H1 (cell line): ENCODE data around the gene TMEM14B. TPM values are rescaled to one million over a fixed set of nuclear protein-coding genes. Genes with fewer than 3 reads are reported as not detected.

ENCODE experiments used
- CTCF ChIA-PET: fragments of 300-600 bp; sonication (Branson Sonifier 250); formaldehyde crosslinking; loops from one replicate; lab custom pipeline; 2021; ENCODE audit not compliant: partially characterized antibody; lab: Charles Lee
- POLR2A ChIA-PET: fragments of 300-600 bp; sonication (Branson Sonifier 250); formaldehyde crosslinking; loops from one replicate; lab custom pipeline; 2021; ENCODE audit warnings: inconsistent platforms; ENCODE audit not compliant: partially characterized antibody; lab: Charles Lee
- DNase-seq, 2 experiments: peaks; one replicate each; pipeline versions ENCODE4 v3.0.0 to v3.0.0-alpha.2; 2010 to 2022; ENCODE audit warnings: low spot score in 2 of 2, low read depth in 1 of 2, mixed read lengths in 1 of 2
- FAIRE-seq: peaks from 2 replicates; lab custom pipeline; 2011; peaks lifted over from hg19 to GRCh38; lab: Jason Lieb, UNC
- H2AFZ ChIP-seq: 2 replicates; pipeline ENCODE4 v1.8.1; 2012; ENCODE audit warnings: low read length, inconsistent platforms
- H2AK5ac ChIP-seq: 2 replicates; pipeline ENCODE4 v1.6.1; 2013; ENCODE audit warnings: low read depth, low read length
- H2BK120ac ChIP-seq: replicated peaks from 2 replicates; pipeline ENCODE3; 2013; ENCODE audit warnings: low read depth, low read length, inconsistent platforms
- H2BK12ac ChIP-seq: 2 replicates; pipeline ENCODE4 v1.6.1; 2013; ENCODE audit warnings: low read depth, low read length
- H2BK15ac ChIP-seq: 2 replicates; pipeline ENCODE4 v1.6.1; 2013; ENCODE audit warnings: low read length
- H2BK20ac ChIP-seq: 2 replicates; pipeline ENCODE4 v1.6.1; 2013; ENCODE audit warnings: low read length
- H2BK5ac ChIP-seq: 2 replicates; pipeline ENCODE4 v1.6.1; 2013; ENCODE audit warnings: low read depth, low read length
- H3K14ac ChIP-seq: 2 replicates; pipeline ENCODE4 v1.6.1; 2013; ENCODE audit warnings: inconsistent platforms; ENCODE audit not compliant: insufficient read length
- H3K18ac ChIP-seq: 2 replicates; pipeline ENCODE4 v1.6.1; 2013; ENCODE audit warnings: low read length; ENCODE audit errors: extremely low read depth
- H3K23ac ChIP-seq: 2 replicates; pipeline ENCODE4 v1.6.1; 2013; ENCODE audit warnings: inconsistent platforms; ENCODE audit not compliant: insufficient read length
- H3K23me2 ChIP-seq: 2 replicates; pipeline ENCODE4 v1.6.1; 2013; ENCODE audit warnings: low read depth, low read length
- H3K27ac ChIP-seq: 2 replicates; pipeline ENCODE4 v1.6.1; 2011; ENCODE audit warnings: low read depth, low read length, inconsistent platforms
- H3K27me3 ChIP-seq, 4 experiments: replicated peaks in 1 of 4; 1 replicate in 1 of 4; 2 replicates in 3 of 4; pipeline versions ENCODE4 v1.6.1 to v1.8.1; 2011 to 2013; ENCODE audit warnings: low read length in 3 of 4, mild to moderate bottlenecking in 3 of 4, inconsistent platforms in 2 of 4, mixed read lengths in 2 of 4, moderate library complexity in 1 of 4; ENCODE audit not compliant: control insufficient read depth in 3 of 4, insufficient read depth in 3 of 4; ENCODE audit errors: extremely low read depth in 1 of 4
- H3K36me3 ChIP-seq, 4 experiments: 2 replicates each; pipeline versions ENCODE4 v1.6.1 to v1.8.1; 2011 to 2013; ENCODE audit warnings: mild to moderate bottlenecking in 4 of 4, low read length in 3 of 4, moderate library complexity in 2 of 4, control low read depth in 1 of 4, inconsistent platforms in 1 of 4; ENCODE audit not compliant: insufficient read depth in 4 of 4, control insufficient read depth in 2 of 4
- H3K4ac ChIP-seq: replicated peaks from 2 replicates; pipeline ENCODE3; 2013; ENCODE audit warnings: low read length, low read depth, mixed read lengths, inconsistent platforms; ENCODE audit not compliant: insufficient read length
- H3K4me1 ChIP-seq, 4 experiments: replicated peaks in 1 of 4; 1 replicate in 1 of 4; 2 replicates in 3 of 4; pipeline versions ENCODE4 v1.6.1 to v1.8.1; 2011 to 2013; ENCODE audit warnings: low read length in 3 of 4, inconsistent platforms in 2 of 4, mixed read lengths in 1 of 4; ENCODE audit not compliant: insufficient read depth in 4 of 4, control insufficient read depth in 3 of 4
- H3K4me2 ChIP-seq, 2 experiments: 2 replicates each; pipeline versions ENCODE4 v1.6.1 to v1.8.1; 2011 to 2013; ENCODE audit warnings: low read depth in 2 of 2, low read length in 2 of 2, control low read depth in 1 of 2, inconsistent platforms in 1 of 2, mild to moderate bottlenecking in 1 of 2; ENCODE audit not compliant: insufficient read depth in 1 of 2
- H3K4me3 ChIP-seq, 4 experiments: fragments of 200-600, 300-600 bp in 1 of 4; sonication (generic), shearing (Covaris generic), sonication (Bioruptor Twin) in 1 of 4; 2 replicates each; pipeline versions ENCODE4 v1.5.1 to v1.8.1; 2011 to 2016; ENCODE audit warnings: low read length in 4 of 4, low read depth in 3 of 4, control low read depth in 2 of 4, inconsistent platforms in 2 of 4, mild to moderate bottlenecking in 2 of 4, mixed read lengths in 1 of 4, moderate library complexity in 1 of 4; ENCODE audit not compliant: insufficient read depth in 2 of 4; ENCODE audit errors: extremely low read depth in 1 of 4
- H3K56ac ChIP-seq: replicated peaks from 2 replicates; pipeline ENCODE3; 2013; ENCODE audit warnings: low read depth, mild to moderate bottlenecking, mixed read lengths, low read length, inconsistent platforms; ENCODE audit not compliant: insufficient read length
- H3K79me1 ChIP-seq: 2 replicates; pipeline ENCODE4 v1.6.1; 2013; ENCODE audit warnings: low read depth, low read length, control low read depth
- H3K79me2 ChIP-seq, 2 experiments: 2 replicates each; pipeline versions ENCODE4 v1.6.1 to v1.8.1; 2012 to 2013; ENCODE audit warnings: low read length in 2 of 2, mild to moderate bottlenecking in 2 of 2, inconsistent platforms in 1 of 2; ENCODE audit not compliant: insufficient read depth in 2 of 2, control insufficient read depth in 1 of 2
- H3K9ac ChIP-seq, 4 experiments: replicated peaks in 1 of 4; 1 replicate in 1 of 4; 2 replicates in 3 of 4; pipeline versions ENCODE4 v1.6.1 to v1.8.1; 2011 to 2013; ENCODE audit warnings: low read depth in 3 of 4, low read length in 3 of 4, control low read depth in 2 of 4, mild to moderate bottlenecking in 2 of 4, moderate library complexity in 2 of 4, inconsistent platforms in 1 of 4; ENCODE audit errors: extremely low read depth in 1 of 4
- H3K9me3 ChIP-seq, 2 experiments: 2 replicates each; pipeline versions ENCODE4 v1.6.1 to v1.8.1; 2012 to 2013; ENCODE audit warnings: mild to moderate bottlenecking in 2 of 2, moderate library complexity in 2 of 2, control low read depth in 1 of 2, inconsistent platforms in 1 of 2, low read depth in 1 of 2, low read length in 1 of 2, mixed read lengths in 1 of 2; ENCODE audit not compliant: insufficient read depth in 2 of 2
- H4K20me1 ChIP-seq, 2 experiments: replicated peaks in 1 of 2; 2 replicates each; pipeline versions ENCODE3 to v1.8.1; 2011 to 2013; ENCODE audit warnings: inconsistent platforms in 2 of 2, low read length in 2 of 2, mild to moderate bottlenecking in 1 of 2; ENCODE audit not compliant: insufficient read depth in 2 of 2, control insufficient read depth in 1 of 2
- H4K5ac ChIP-seq: 2 replicates; pipeline ENCODE4 v1.6.1; 2013; ENCODE audit warnings: low read length, low read depth, mixed read lengths, inconsistent platforms; ENCODE audit not compliant: insufficient read length
- H4K8ac ChIP-seq: 2 replicates; pipeline ENCODE4 v1.8.0; 2013; ENCODE audit warnings: mild to moderate bottlenecking, moderate library complexity, low read length, inconsistent platforms; ENCODE audit not compliant: insufficient read depth; ENCODE audit errors: extremely low read depth
- H4K91ac ChIP-seq: replicated peaks from 2 replicates; pipeline ENCODE3; 2013; ENCODE audit warnings: low read length, mixed read lengths, inconsistent platforms; ENCODE audit not compliant: insufficient read length
- WGBS, 2 experiments: shearing (Covaris generic) in 1 of 2; methylation state at CpG; one replicate each; pipeline versions ENCODE4 v1.1.6 to v1.1.7; 2013 to 2015; ENCODE audit warnings: low lambda C conversion rate in 2 of 2, mixed read lengths in 2 of 2, inconsistent platforms in 1 of 2, low coverage in 1 of 2, missing lambda C conversion rate in 1 of 2; ENCODE audit not compliant: insufficient replicate concordance in 2 of 2, insufficient coverage in 1 of 2, insufficient read length in 1 of 2; ENCODE audit errors: extremely low coverage in 1 of 2, missing lambda C conversion rate in 1 of 2; 5-methylcytosine and 5-hydroxymethylcytosine counted together
- polyA plus RNA-seq, 7 experiments: library from polyadenylated mRNA; depleted of rRNA in 3 of 7; stranded (reverse) in 5 of 7; unstranded in 2 of 7; fragments of >200 nt in 5 of 7; fragments of 200-250 nt in 2 of 7; gene quantifications; 1 replicate in 5 of 7; 2 replicates in 1 of 7; 4 replicates in 1 of 7; pipeline versions ENCODE4 v1.2.1 to v1.2.3, GENCODE V29; 2011 to 2013; ENCODE audit warnings: missing spikeins in 2 of 7, mixed read lengths in 2 of 7
- total RNA-seq: library from RNA; stranded (reverse); fragmentation: NEBNext Ultra II Directional; extraction: Animal tissue kit (Norgen Biotek cat#: 25700); gene quantifications from 2 replicates; pipeline ENCODE4 v1.2.1, GENCODE V29; 2021

TMEM14B gene
- total and polyA plus RNA-seq, 2 of the 8 experiments (the other 6 are each of a cell fraction or from before 2014, with no cell fraction given): 84.6 to 109 TPM

GRCh38 chr6:10733151-10733715, 14.4 kb upstream of the TMEM14B start:
- Histone ChIP-seq H3K79me1 (no peaks in the 10 kb centered on the region), H3K4me2 (no peak overlapping the region), H3K36me3 (peaks cover 3 to 39% (median 21%) of the 10 kb centered on the region in 4 experiments), H3K27ac (no peak overlapping the region), H2BK15ac (no peak overlapping the region), H3K27me3 (no peaks in the 10 kb centered on the region), H4K8ac (no peak overlapping the region), H2BK120ac (no peak overlapping the region), H4K5ac (no peak overlapping the region), H3K9me3 (no peaks in the 10 kb centered on the region), H3K23ac (no peak overlapping the region), H3K56ac (no peak overlapping the region), H2AK5ac (no peak overlapping the region), H2BK5ac (no peak overlapping the region), H2BK12ac (no peak overlapping the region), H3K4ac (no peak overlapping the region), H2AFZ (no peak overlapping the region), H3K23me2 (no peaks in the 10 kb centered on the region), H3K18ac (no peak overlapping the region), H3K4me1 (no peaks in the 10 kb centered on the region), H3K9ac (no peak overlapping the region), H2BK20ac (no peak overlapping the region), H3K4me3 (no peak overlapping the region), H3K14ac (no peak overlapping the region), H4K91ac (no peak overlapping the region), H4K20me1 (peaks cover 0 to 1% of the 10 kb centered on the region in 2 experiments), H3K79me2 (no peaks in the 10 kb centered on the region)
- CTCF ChIA-PET: interaction anchor here (0.7 to 2.6 kb wide), 5 partner anchors 9 to 28 kb away, joined by 3 to 7 read pairs (median 3); no protein-coding TSS in a partner anchor
- 94% methylated on average over 17 of the region's 17 CpGs; no CpG with 5 or more reads in 1 of the 2 experiments for WGBS, 2 experiments
- FAIRE-seq (no peak), DNase-seq (peak in 1 of 2 experiments; percentile 35)
- POLR2A ChIA-PET: interaction anchor here (0.6 to 2.8 kb wide), 7 partner anchors 9 to 24 kb away, joined by 3 to 15 read pairs (median 5); partner anchors contain the start of genes TMEM14B and TMEM14C
